PC-3 (cell line): ENCODE measurements around the gene PTH2. TPM values are rescaled to one million over a fixed set of nuclear protein-coding genes. Genes with fewer than 3 reads are reported as not detected.

Experiments used
- ATAC-seq: fragments of 200-7000 bp; cut with Tn5 transposase; 2 replicates; pipeline ENCODE4 v1.9.1; 2020; ENCODE audit warnings: mild to moderate bottlenecking, moderate library complexity
- BruUV-seq: library from RNA; stranded (reverse); fragments of 400-500 nt; replicated peaks from 2 replicates; lab custom pipeline; 2021; lab: Mats Ljungman, UMichigan
- CTCF ChIA-PET: fragments of 300-600 bp; sonication (Branson Sonifier 250); formaldehyde crosslinking; loops from one replicate; lab custom pipeline; 2022; ENCODE audit warnings: antibody characterized with exemption; lab: Charles Lee
- POLR2A ChIA-PET: fragments of 300-600 bp; sonication (Branson Sonifier 250); formaldehyde crosslinking; loops from one replicate; lab custom pipeline; 2022; ENCODE audit warnings: antibody characterized with exemption; ENCODE audit not compliant: unreplicated experiment; lab: Charles Lee
- DNase-seq: peaks from one replicate; pipeline ENCODE4 v3.0.0-alpha.2; 2015
- H2AFZ ChIP-seq: fragments of 300-600 bp; sonication (generic); 2 replicates; pipeline ENCODE4 v1.6.0; 2016; ENCODE audit warnings: antibody characterized with exemption, low read length
- H3F3A ChIP-seq: fragments of 300-600 bp; sonication (generic); one replicate; pipeline ENCODE4 v1.6.0; 2017; ENCODE audit warnings: antibody characterized with exemption, low read length, control low read depth, mild to moderate bottlenecking; ENCODE audit not compliant: unreplicated experiment
- H3K27ac ChIP-seq: fragments of 300-600 bp; sonication (generic); 2 replicates; pipeline ENCODE4 v1.5.1; 2016; ENCODE audit warnings: mild to moderate bottlenecking, low read length
- H3K27me3 ChIP-seq: fragments of 300-600 bp; sonication (generic); 2 replicates; pipeline ENCODE4 v1.6.1; 2016; ENCODE audit warnings: low read length, mixed read lengths
- H3K36me3 ChIP-seq: fragments of 300-600 bp; sonication (generic); 2 replicates; pipeline ENCODE4 v1.6.1; 2016; ENCODE audit warnings: low read depth, mixed run types, low read length, mixed read lengths
- H3K4me1 ChIP-seq: fragments of 300-600 bp; sonication (generic); 2 replicates; pipeline ENCODE4 v1.5.1; 2016; ENCODE audit warnings: low read length; ENCODE audit not compliant: insufficient read depth
- H3K4me2 ChIP-seq: fragments of 300-600 bp; sonication (generic); 2 replicates; pipeline ENCODE4 v1.6.0; 2016; ENCODE audit warnings: low read length
- H3K4me3 ChIP-seq: fragments of 300-600 bp; sonication (generic); 2 replicates; pipeline ENCODE4 v1.5.1; 2016; ENCODE audit warnings: mild to moderate bottlenecking, low read length, mixed read lengths
- H3K79me2 ChIP-seq: fragments of 300-600 bp; sonication (generic); 2 replicates; pipeline ENCODE4 v1.6.1; 2017; ENCODE audit warnings: low read length, mixed read lengths
- H3K9ac ChIP-seq: fragments of 300-600 bp; sonication (generic); 2 replicates; pipeline ENCODE4 v1.6.0; 2016; ENCODE audit warnings: mild to moderate bottlenecking, low read length
- H3K9me2 ChIP-seq: fragments of 300-600 bp; sonication (generic); replicated peaks from 2 replicates; pipeline ENCODE4 v1.6.1; 2016; ENCODE audit warnings: mixed run types, low read length, mixed read lengths
- H3K9me3 ChIP-seq: fragments of 300-600 bp; sonication (generic); 2 replicates; pipeline ENCODE4 v1.6.1; 2016; ENCODE audit warnings: low read length, mixed read lengths
- H4K20me1 ChIP-seq: fragments of 300-600 bp; sonication (generic); 2 replicates; pipeline ENCODE4 v1.6.1; 2016; ENCODE audit warnings: low read length, mixed read lengths
- EZH2 ChIP-seq: fragments of 300-600 bp; sonication (generic); IDR thresholded peaks from one replicate; pipeline ENCODE4 v1.6.1; 2017; ENCODE audit warnings: antibody characterized with exemption, mild to moderate bottlenecking, low read length; ENCODE audit not compliant: unreplicated experiment
- EZH2phosphoT487 ChIP-seq: fragments of 300-600 bp; sonication (generic); IDR thresholded peaks from 2 replicates; pipeline ENCODE4 v1.6.1; 2018; ENCODE audit warnings: mild to moderate bottlenecking, antibody characterized with exemption, low read length, borderline replicate concordance
- intact Hi-C: fragments of 100-400 bp; cut with micrococcal nuclease; formaldehyde crosslinking; loops from 2 replicates; pipeline ENCODE4 v1.9.0; 2023
- total RNA-seq: library from RNA; depleted of rRNA; stranded (reverse); fragments of >200 nt; gene quantifications from 2 replicates; pipeline ENCODE4 v1.2.3, GENCODE V29; 2014
- TF ChIP-seq, protein P1 (sequence below): fragments of 300-600 bp; sonication (generic); conservative IDR thresholded peaks from 2 replicates; pipeline ENCODE4 v1.5.1; 2017; ENCODE audit warnings: antibody characterized with exemption, low read depth, mild to moderate bottlenecking, low read length

Gene PTH2
- total RNA-seq, 1 experiment from 2014 or later, result not detected

DNA sequence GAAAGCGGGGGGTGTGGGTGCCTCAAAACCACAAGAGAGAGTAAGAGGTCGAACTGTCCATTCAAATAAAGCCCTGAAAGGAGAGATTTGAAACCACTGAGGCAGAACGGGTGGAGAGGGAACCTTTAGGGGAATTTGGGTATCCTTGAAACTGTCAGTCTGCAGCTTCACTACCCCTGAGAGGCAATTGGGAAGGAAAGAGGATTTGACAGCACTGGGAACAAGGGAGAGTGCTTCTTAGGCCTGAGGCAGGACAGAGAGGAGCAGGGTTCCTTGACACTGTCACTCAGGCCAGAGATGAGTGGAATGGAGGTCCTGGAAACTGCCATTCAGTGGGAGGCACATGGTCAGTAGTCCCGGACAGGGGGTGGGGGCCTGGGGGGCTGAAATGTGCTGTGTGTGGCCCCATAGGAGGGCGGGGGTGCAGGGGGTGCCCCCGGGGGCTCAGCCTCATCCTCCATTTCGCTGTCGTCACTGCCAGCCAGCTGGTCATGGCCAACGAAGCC is 7.0 kb upstream of the PTH2 start:
- Histone ChIP-seq H3K27ac (no peak overlapping the region), H3K4me1 (0 out of 2 replicates have a peak, but pooled peaks cover 8% of the 10 kb centered on the region), H2AFZ (no peak overlapping the region), H3K36me3 (no peaks in the 10 kb centered on the region), H3K9me3 (no peaks in the 10 kb centered on the region), H3K9ac (no peak overlapping the region), H4K20me1 (no peaks in the 10 kb centered on the region), H3K9me2 (no peaks in the 10 kb centered on the region), H3K4me2 (no peak overlapping the region), H3K27me3 (peaks cover 36% of the 10 kb centered on the region), H3F3A (no peaks in the 10 kb centered on the region), H3K79me2 (no peaks in the 10 kb centered on the region), H3K4me3 (no peak overlapping the region)
- DNase-seq (no peak), ATAC-seq (no peak)
- BruUV-seq, result no TSS peak
- ChIA-PET POLR2A (no interaction called here), CTCF (no interaction called here)
- intact Hi-C loops, result no loop called here
- no peak for TF ChIP-seq EZH2
- TF ChIP-seq EZH2phosphoT487, result no peak
- TF ChIP-seq, protein P1, sequence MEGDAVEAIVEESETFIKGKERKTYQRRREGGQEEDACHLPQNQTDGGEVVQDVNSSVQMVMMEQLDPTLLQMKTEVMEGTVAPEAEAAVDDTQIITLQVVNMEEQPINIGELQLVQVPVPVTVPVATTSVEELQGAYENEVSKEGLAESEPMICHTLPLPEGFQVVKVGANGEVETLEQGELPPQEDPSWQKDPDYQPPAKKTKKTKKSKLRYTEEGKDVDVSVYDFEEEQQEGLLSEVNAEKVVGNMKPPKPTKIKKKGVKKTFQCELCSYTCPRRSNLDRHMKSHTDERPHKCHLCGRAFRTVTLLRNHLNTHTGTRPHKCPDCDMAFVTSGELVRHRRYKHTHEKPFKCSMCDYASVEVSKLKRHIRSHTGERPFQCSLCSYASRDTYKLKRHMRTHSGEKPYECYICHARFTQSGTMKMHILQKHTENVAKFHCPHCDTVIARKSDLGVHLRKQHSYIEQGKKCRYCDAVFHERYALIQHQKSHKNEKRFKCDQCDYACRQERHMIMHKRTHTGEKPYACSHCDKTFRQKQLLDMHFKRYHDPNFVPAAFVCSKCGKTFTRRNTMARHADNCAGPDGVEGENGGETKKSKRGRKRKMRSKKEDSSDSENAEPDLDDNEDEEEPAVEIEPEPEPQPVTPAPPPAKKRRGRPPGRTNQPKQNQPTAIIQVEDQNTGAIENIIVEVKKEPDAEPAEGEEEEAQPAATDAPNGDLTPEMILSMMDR, result no peak

DNA sequence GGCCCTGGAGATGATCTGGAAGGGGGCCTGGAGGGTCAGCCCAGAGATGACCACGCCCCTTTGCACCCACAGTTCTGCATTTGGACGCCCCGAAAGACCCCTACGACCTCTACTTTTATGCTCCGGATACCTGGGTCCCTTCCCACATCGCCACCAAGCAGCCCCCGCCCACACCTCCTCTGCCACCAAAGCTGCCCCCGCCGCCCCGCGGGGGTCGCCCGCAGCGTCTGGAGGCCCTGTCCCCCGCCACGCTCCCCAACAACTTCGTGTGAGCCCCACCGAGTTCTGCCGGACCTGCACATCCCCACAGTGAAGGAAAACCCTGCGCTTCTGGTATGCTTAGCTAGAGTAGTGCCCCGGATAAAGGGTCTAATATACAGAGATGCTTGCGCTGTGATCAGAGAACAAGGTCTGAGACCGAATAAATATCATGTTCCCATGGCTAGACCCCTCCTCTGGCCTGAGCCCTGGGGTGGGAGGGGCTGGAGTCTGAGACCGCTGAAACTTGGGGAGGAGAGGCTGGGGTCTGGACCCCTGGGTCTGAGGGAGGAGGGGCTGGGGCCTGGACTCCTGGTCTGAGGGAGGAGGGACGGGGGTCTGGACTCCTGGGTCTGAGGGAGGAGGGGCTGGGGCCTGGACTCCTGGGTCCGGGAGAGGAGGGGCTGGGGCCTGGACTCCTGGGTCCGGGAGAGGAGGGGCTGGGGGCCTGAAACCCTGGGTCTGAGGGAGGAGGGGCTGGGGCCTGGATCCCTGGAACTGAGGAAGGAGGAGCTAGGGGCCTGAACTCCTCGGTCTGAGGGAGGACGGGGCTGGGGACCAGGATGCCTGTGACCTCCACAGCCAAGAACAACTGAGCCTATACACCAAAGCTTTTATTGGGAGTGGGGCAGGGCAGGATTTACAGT is 5.6 kb upstream of the PTH2 start:
- intact Hi-C loops, result no loop called here
- DNase-seq, result no peak
- peak overlapping the region; percentile 87 for H3K4me2 ChIP-seq
- H3K79me2 ChIP-seq, result no peaks in the 10 kb centered on the region
- H3K27me3 ChIP-seq, result peaks cover 51% of the 10 kb centered on the region
- 0 out of 2 replicates have a peak, but pooled peaks cover 8% of the 10 kb centered on the region for H3K4me1 ChIP-seq
- no peak overlapping the region for H3K9ac ChIP-seq
- POLR2A ChIA-PET, result no interaction called here
- no peak for ATAC-seq
- no peak overlapping the region for H3K27ac ChIP-seq
- no peaks in the 10 kb centered on the region for H3K36me3 ChIP-seq
- CTCF ChIA-PET, result no interaction called here
- TF ChIP-seq EZH2phosphoT487 (no peak), EZH2 (no peak)
- TF ChIP-seq, protein P1, result no peak
- no peaks in the 10 kb centered on the region for H3F3A ChIP-seq
- H3K9me3 ChIP-seq, result no peaks in the 10 kb centered on the region
- peak overlapping the region; percentile 85 for H2AFZ ChIP-seq
- H4K20me1 ChIP-seq, result no peaks in the 10 kb centered on the region
- no TSS peak for BruUV-seq
- H3K9me2 ChIP-seq, result no peaks in the 10 kb centered on the region
- peak overlapping the region; percentile 55 for H3K4me3 ChIP-seq
